ENCODE results near the gene NEK7.

NEK7 gene

DNA sequence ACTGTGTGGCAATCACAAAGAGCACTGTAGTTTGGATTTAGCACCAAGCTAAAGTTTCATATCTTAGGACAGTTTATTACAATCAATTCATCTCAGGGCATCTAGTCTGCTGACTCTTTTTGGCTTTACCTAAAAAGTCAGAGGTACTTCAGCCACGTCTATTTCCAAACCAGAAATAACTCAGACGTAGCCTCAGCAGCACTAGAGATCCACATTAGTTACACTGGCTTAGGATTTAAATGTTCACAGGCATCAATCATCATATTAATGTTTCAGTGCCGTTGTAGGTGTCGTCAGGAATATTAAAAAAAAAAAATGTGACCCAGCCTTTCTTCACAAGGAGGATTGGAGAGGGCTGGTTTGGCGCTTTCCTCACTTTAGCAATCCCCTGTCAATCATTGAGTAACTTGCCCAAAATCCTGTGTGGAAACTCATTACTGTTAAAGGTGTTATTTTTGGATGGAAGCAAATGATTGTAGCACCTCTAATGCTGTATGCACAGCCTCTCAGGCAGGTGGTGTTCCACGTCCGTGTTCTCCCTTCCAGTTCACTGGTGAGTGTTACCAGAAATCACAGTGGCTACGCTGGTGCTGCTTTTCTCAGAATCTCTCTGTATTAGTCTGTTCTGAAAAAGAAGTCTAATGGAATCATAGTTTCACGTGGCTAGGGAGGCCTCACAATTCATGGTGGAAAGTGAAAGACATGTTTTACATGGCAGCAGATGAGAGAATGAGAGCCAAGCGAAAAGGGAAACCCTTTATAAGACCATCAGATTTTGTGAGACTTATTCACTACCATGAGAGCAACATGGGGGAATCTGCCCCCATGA is 45.4 kb downstream of the NEK7 start:
- Histone ChIP-seq H3K4me2 (ENCODE audit: low read length) (peak overlapping the region; percentile 88), H3K9me3 (ENCODE audit: insufficient read depth, low read length) (no peaks in the 10 kb centered on the region), H3K4me1 (ENCODE audit: low read length) (peaks cover 23% of the 10 kb centered on the region), H3K27ac (ENCODE audit: low read length) (peak overlapping the region; percentile 40), H3K79me2 (ENCODE audit: low read length) (peaks cover 12% of the 10 kb centered on the region), H2AFZ (ENCODE audit: low read depth, low read length) (no peak overlapping the region), H4K20me1 (ENCODE audit: insufficient read depth, low read length) (peaks cover 18% of the 10 kb centered on the region; the same call in 1 of the 2 replicates), H3K4me3 (ENCODE audit: low read length) (peak overlapping the region; percentile 61), H3K9ac (ENCODE audit: low read length) (peak overlapping the region; percentile 7), H3K27me3 (ENCODE audit: low read depth, low read length) (no peaks in the 10 kb centered on the region), H3K36me3 (replicated peaks; ENCODE audit: low read depth, low read length) (no peaks in the 10 kb centered on the region)
- TF ChIP-seq, protein P1, sequence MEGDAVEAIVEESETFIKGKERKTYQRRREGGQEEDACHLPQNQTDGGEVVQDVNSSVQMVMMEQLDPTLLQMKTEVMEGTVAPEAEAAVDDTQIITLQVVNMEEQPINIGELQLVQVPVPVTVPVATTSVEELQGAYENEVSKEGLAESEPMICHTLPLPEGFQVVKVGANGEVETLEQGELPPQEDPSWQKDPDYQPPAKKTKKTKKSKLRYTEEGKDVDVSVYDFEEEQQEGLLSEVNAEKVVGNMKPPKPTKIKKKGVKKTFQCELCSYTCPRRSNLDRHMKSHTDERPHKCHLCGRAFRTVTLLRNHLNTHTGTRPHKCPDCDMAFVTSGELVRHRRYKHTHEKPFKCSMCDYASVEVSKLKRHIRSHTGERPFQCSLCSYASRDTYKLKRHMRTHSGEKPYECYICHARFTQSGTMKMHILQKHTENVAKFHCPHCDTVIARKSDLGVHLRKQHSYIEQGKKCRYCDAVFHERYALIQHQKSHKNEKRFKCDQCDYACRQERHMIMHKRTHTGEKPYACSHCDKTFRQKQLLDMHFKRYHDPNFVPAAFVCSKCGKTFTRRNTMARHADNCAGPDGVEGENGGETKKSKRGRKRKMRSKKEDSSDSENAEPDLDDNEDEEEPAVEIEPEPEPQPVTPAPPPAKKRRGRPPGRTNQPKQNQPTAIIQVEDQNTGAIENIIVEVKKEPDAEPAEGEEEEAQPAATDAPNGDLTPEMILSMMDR (IDR thresholded peaks at IDR 0.05; ENCODE audit: low read depth, low read length): no peak
- TF ChIP-seq EZH2phosphoT487 (IDR thresholded peaks at IDR 0.05; ENCODE audit: low read depth): no peak

DNA sequence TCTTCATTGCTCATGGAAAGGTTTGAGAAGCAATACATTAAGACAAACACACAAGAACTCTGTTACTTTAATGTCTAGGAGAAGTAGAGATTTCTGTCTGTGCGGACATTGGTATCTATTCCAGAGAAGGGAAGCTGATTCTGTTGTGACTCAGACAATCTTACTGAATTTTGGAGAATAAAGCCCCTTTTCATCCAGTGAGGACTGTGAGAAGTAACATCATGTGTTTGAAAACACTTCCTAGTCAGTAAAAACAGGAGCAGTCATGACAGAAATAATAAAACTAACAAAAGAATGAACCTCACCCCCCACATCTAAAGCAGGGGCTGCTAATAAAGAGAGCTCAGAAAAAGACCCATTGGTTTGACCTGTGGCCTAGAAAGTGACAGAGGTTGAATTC is 46.6 kb downstream of the NEK7 start:
- peaks cover 10% of the 10 kb centered on the region; the same call in 1 of the 2 replicates for H4K20me1 ChIP-seq (ENCODE audit: insufficient read depth, low read length)
- no peaks in the 10 kb centered on the region for H3K27me3 ChIP-seq (ENCODE audit: low read depth, low read length)
- peaks cover 23% of the 10 kb centered on the region for H3K4me1 ChIP-seq (ENCODE audit: low read length)
- H3K27ac ChIP-seq (ENCODE audit: low read length): no peak overlapping the region
- no peak overlapping the region for H3K4me3 ChIP-seq (ENCODE audit: low read length)
- H2AFZ ChIP-seq (ENCODE audit: low read depth, low read length): no peak overlapping the region
- H3K9ac ChIP-seq (ENCODE audit: low read length): no peak overlapping the region
- no peaks in the 10 kb centered on the region for H3K9me3 ChIP-seq (ENCODE audit: insufficient read depth, low read length)
- peak overlapping the region; percentile 88; the same call in 1 of the 2 replicates for H3K4me2 ChIP-seq (ENCODE audit: low read length)
- H3K36me3 ChIP-seq (replicated peaks; ENCODE audit: low read depth, low read length): no peaks in the 10 kb centered on the region
- peaks cover 8% of the 10 kb centered on the region for H3K79me2 ChIP-seq (ENCODE audit: low read length)
- TF ChIP-seq EZH2phosphoT487 (IDR thresholded peaks at IDR 0.05; ENCODE audit: low read depth): no peak
- TF ChIP-seq, protein P1 (IDR thresholded peaks at IDR 0.05; ENCODE audit: low read depth, low read length): no peak

- peaks cover 3% of the 10 kb centered on the region for H3K79me2 ChIP-seq (ENCODE audit: low read length)
- H3K9me3 ChIP-seq (ENCODE audit: insufficient read depth, low read length): no peaks in the 10 kb centered on the region
- no peak overlapping the region for H3K27ac ChIP-seq (ENCODE audit: low read length)
- H3K4me1 ChIP-seq (ENCODE audit: low read length): peaks cover 20% of the 10 kb centered on the region
- TF ChIP-seq EZH2phosphoT487 (IDR thresholded peaks at IDR 0.05; ENCODE audit: low read depth): no peak
- TF ChIP-seq, protein P1 (IDR thresholded peaks at IDR 0.05; ENCODE audit: low read depth, low read length): no peak
- no peaks in the 10 kb centered on the region for H3K27me3 ChIP-seq (ENCODE audit: low read depth, low read length)
- H3K4me3 ChIP-seq (ENCODE audit: low read length): no peak overlapping the region
- no peak overlapping the region for H3K9ac ChIP-seq (ENCODE audit: low read length)
- no peak overlapping the region for H2AFZ ChIP-seq (ENCODE audit: low read depth, low read length)
- no peak overlapping the region for H3K4me2 ChIP-seq (ENCODE audit: low read length)
- H4K20me1 ChIP-seq (ENCODE audit: insufficient read depth, low read length): peaks cover 5% of the 10 kb centered on the region; the same call in 1 of the 2 replicates
- H3K36me3 ChIP-seq (replicated peaks; ENCODE audit: low read depth, low read length): no peaks in the 10 kb centered on the region
Observed at GRCh38 chr1:198205016-198205684, 48.4 kb downstream of the NEK7 start.

- Histone ChIP-seq H3K4me2 (ENCODE audit: low read length) (no peak overlapping the region), H3K4me1 (ENCODE audit: low read length) (peaks cover 20% of the 10 kb centered on the region), H3K4me3 (ENCODE audit: low read length) (no peak overlapping the region), H3K27me3 (ENCODE audit: low read depth, low read length) (no peaks in the 10 kb centered on the region), H2AFZ (ENCODE audit: low read depth, low read length) (no peak overlapping the region), H3K27ac (ENCODE audit: low read length) (no peak overlapping the region), H3K36me3 (replicated peaks; ENCODE audit: low read depth, low read length) (no peaks in the 10 kb centered on the region), H3K9ac (ENCODE audit: low read length) (no peak overlapping the region), H3K79me2 (ENCODE audit: low read length) (peaks cover 3% of the 10 kb centered on the region), H3K9me3 (ENCODE audit: insufficient read depth, low read length) (no peaks in the 10 kb centered on the region), H4K20me1 (ENCODE audit: insufficient read depth, low read length) (peaks cover 5% of the 10 kb centered on the region; the same call in 1 of the 2 replicates)
- TF ChIP-seq EZH2phosphoT487 (IDR thresholded peaks at IDR 0.05; ENCODE audit: low read depth): no peak
- TF ChIP-seq, protein P1 (IDR thresholded peaks at IDR 0.05; ENCODE audit: low read depth, low read length): peak; percentile 64
Observed at GRCh38 chr1:198206292-198206691, 49.5 kb downstream of the NEK7 start.

Measured in OCI-LY3 (cell line).